ENCODE results near the gene BRME1. TPM values are rescaled to one million over a fixed set of nuclear protein-coding genes. Genes with fewer than 3 reads are reported as not detected.
A peak's percentile ranks its signal among the peaks of the same experiment; 100 is the strongest.

Gene BRME1
- total RNA-seq, 1 experiment from 2014 or later = 13.9 TPM

- Histone ChIP-seq H3K9me3 (ENCODE audit: insufficient read depth, low read depth) (no peaks in the 10 kb centered on the region), H3K36me3 (ENCODE audit: low read depth) (peaks cover 7% of the 10 kb centered on the region), H3K4me1 (replicated peaks; ENCODE audit: insufficient read depth) (peaks cover 71% of the 10 kb centered on the region), H3K4me2 (peak overlapping the region; percentile 100), H3K79me2 (ENCODE audit: low read depth) (peaks cover 67% of the 10 kb centered on the region), H3F3A (ENCODE audit: insufficient read depth, low read depth) (peaks cover 81% of the 10 kb centered on the region), H3K9me2 (ENCODE audit: insufficient read depth) (no peaks in the 10 kb centered on the region), H3K27me3 (ENCODE audit: insufficient read depth, low read depth) (no peaks in the 10 kb centered on the region), H3K4me3 (peak overlapping the region; percentile 61), H3K27ac (peak overlapping the region; percentile 97), H4K20me1 (ENCODE audit: insufficient read depth) (peaks cover 35% of the 10 kb centered on the region), H2AFZ (no peak overlapping the region)
- TF ChIP-seq EZH2 (IDR thresholded peaks at IDR 0.05; ENCODE audit: low read depth) (no peak), CTCF (conservative IDR thresholded peaks at IDR 0.05) (no peak)
- intact Hi-C loops (cut with micrococcal nuclease; ENCODE audit: unreplicated experiment) = loop anchor here (10.0 kb wide), 1 partner anchor 1057 kb away; no protein-coding TSS in a partner anchor
- ChIA-PET POLR2A (ENCODE audit: unreplicated experiment) (interaction anchor here (0.5 to 1.9 kb wide), 8 partner anchors 10 to 221 kb away, joined by 3 to 20 read pairs (median 6); partner anchors contain the start of gene PALM3), CTCF (interaction anchor here (0.5 to 0.9 kb wide), 2 partner anchors 21 to 1368 kb away, joined by 3 read pairs; no protein-coding TSS in a partner anchor)
- no TSS peak for BruUV-seq (replicated peaks)
- peak in 1 of 2 experiments; percentile 63 for DNase-seq
Observed at GRCh38 chr19:13841086-13841961, 64.6 kb downstream of the BRME1 start.

GRCh38 chr19:13840305-13841085 is 65.4 kb downstream of the BRME1 start:
- H3K4me2 ChIP-seq = peak overlapping the region; percentile 100
- TF ChIP-seq EZH2 (IDR thresholded peaks at IDR 0.05; ENCODE audit: low read depth) (no peak), CTCF (conservative IDR thresholded peaks at IDR 0.05) (no peak)
- peak overlapping the region; percentile 61 for H3K4me3 ChIP-seq
- peak overlapping the region; percentile 97 for H3K27ac ChIP-seq
- peaks cover 72% of the 10 kb centered on the region for H3K4me1 ChIP-seq (replicated peaks; ENCODE audit: insufficient read depth)
- no peaks in the 10 kb centered on the region for H3K9me3 ChIP-seq (ENCODE audit: insufficient read depth, low read depth)
- intact Hi-C loops (cut with micrococcal nuclease; ENCODE audit: unreplicated experiment) = loop anchor here (10.0 kb wide), 1 partner anchor 1056 kb away; no protein-coding TSS in a partner anchor
- no peaks in the 10 kb centered on the region for H3K9me2 ChIP-seq (ENCODE audit: insufficient read depth)
- H2AFZ ChIP-seq = no peak overlapping the region
- no peaks in the 10 kb centered on the region for H3K27me3 ChIP-seq (ENCODE audit: insufficient read depth, low read depth)
- peak; percentile 90 to 91 for DNase-seq
- peaks cover 82% of the 10 kb centered on the region for H3F3A ChIP-seq (ENCODE audit: insufficient read depth, low read depth)
- peaks cover 40% of the 10 kb centered on the region for H4K20me1 ChIP-seq (ENCODE audit: insufficient read depth)
- H3K79me2 ChIP-seq (ENCODE audit: low read depth) = peaks cover 76% of the 10 kb centered on the region
- peaks cover 15% of the 10 kb centered on the region for H3K36me3 ChIP-seq (ENCODE audit: low read depth)
- TSS peak; percentile 35 for BruUV-seq (replicated peaks)
- ChIA-PET POLR2A (ENCODE audit: unreplicated experiment) (interaction anchor here (0.6 to 1.9 kb wide), 8 partner anchors 12 to 45 kb away, joined by 3 to 20 read pairs (median 6); partner anchors contain the start of gene ZSWIM4), CTCF (no interaction called here)

- TF ChIP-seq EZH2 (IDR thresholded peaks at IDR 0.05; ENCODE audit: low read depth) (no peak), CTCF (conservative IDR thresholded peaks at IDR 0.05) (no peak)
- peak overlapping the region; percentile 61 for H3K4me3 ChIP-seq
- H3K79me2 ChIP-seq (ENCODE audit: low read depth) = peaks cover 80% of the 10 kb centered on the region
- peaks cover 84% of the 10 kb centered on the region for H3F3A ChIP-seq (ENCODE audit: insufficient read depth, low read depth)
- peak overlapping the region; percentile 97 for H3K27ac ChIP-seq
- ChIA-PET POLR2A (ENCODE audit: unreplicated experiment) (interaction anchor here (0.6 to 1.9 kb wide), 6 partner anchors 13 to 45 kb away, joined by 3 to 20 read pairs (median 6); partner anchors contain the start of gene ZSWIM4), CTCF (interaction anchor here (0.6 to 0.7 kb wide), 2 partner anchors 66 to 165 kb away, joined by 3 to 18 read pairs; no protein-coding TSS in a partner anchor)
- H3K36me3 ChIP-seq (ENCODE audit: low read depth) = peaks cover 15% of the 10 kb centered on the region
- DNase-seq = no peak
- H3K27me3 ChIP-seq (ENCODE audit: insufficient read depth, low read depth) = no peaks in the 10 kb centered on the region
- no peaks in the 10 kb centered on the region for H3K9me2 ChIP-seq (ENCODE audit: insufficient read depth)
- no peak overlapping the region for H2AFZ ChIP-seq
- peak overlapping the region; percentile 100 for H3K4me2 ChIP-seq
- H4K20me1 ChIP-seq (ENCODE audit: insufficient read depth) = peaks cover 45% of the 10 kb centered on the region
- H3K9me3 ChIP-seq (ENCODE audit: insufficient read depth, low read depth) = no peaks in the 10 kb centered on the region
- H3K4me1 ChIP-seq (replicated peaks; ENCODE audit: insufficient read depth) = peaks cover 72% of the 10 kb centered on the region
- no TSS peak for BruUV-seq (replicated peaks)
- intact Hi-C loops (cut with micrococcal nuclease; ENCODE audit: unreplicated experiment) = loop anchor here (1.0 to 10.0 kb wide), 3 partner anchors 7 to 1055 kb away; partner anchors contain the start of gene ZSWIM4
Observed at GRCh38 chr19:13839938-13840304, 66.0 kb downstream of the BRME1 start.
